Mesendoderm (in vitro differentiated cells): Measurements from ENCODE around the gene SLC18A2.
"Not testable (repeated sequence)": the region's sequence is repeated elsewhere in the genome, so short reads cannot be mapped to it uniquely, and the experiment has no call there.

Experiments used
- DNase-seq: peaks from one replicate; pipeline ENCODE4 v3.0.0; 2013
- H2AK5ac ChIP-seq: 2 replicates; pipeline ENCODE4 v1.6.1; 2013; ENCODE audit warnings: low read length, inconsistent platforms
- H2BK120ac ChIP-seq: 2 replicates; pipeline ENCODE4 v1.6.1; 2013; ENCODE audit warnings: low read depth, mild to moderate bottlenecking, low read length, moderate library complexity, mixed read lengths
- H2BK15ac ChIP-seq: replicated peaks from 2 replicates; pipeline ENCODE4 v1.6.1; 2013; ENCODE audit warnings: low read depth, mild to moderate bottlenecking, moderate library complexity
- H2BK5ac ChIP-seq: 2 replicates; pipeline ENCODE4 v1.6.1; 2013; ENCODE audit warnings: low read length, inconsistent platforms
- H3K18ac ChIP-seq: 2 replicates; pipeline ENCODE4 v1.6.1; 2013; ENCODE audit warnings: mild to moderate bottlenecking, low read length, mixed read lengths
- H3K23ac ChIP-seq: one replicate; pipeline ENCODE4 v1.6.1; 2013; ENCODE audit warnings: low read length
- H3K27ac ChIP-seq: 2 replicates; pipeline ENCODE4 v1.5.1; 2013; ENCODE audit warnings: low read depth, mild to moderate bottlenecking, inconsistent platforms, low read length, moderate library complexity
- H3K27me3 ChIP-seq: 2 replicates; pipeline ENCODE4 v1.6.1; 2013; ENCODE audit warnings: low read length, control low read depth, mild to moderate bottlenecking, inconsistent platforms; ENCODE audit not compliant: insufficient read depth, poor library complexity
- H3K36me3 ChIP-seq: 2 replicates; pipeline ENCODE4 v1.6.1; 2013; ENCODE audit warnings: low read length, inconsistent platforms; ENCODE audit not compliant: control insufficient read depth, insufficient read depth
- H3K4ac ChIP-seq: one replicate; pipeline ENCODE4 v1.6.1; 2013; ENCODE audit warnings: low read depth, mild to moderate bottlenecking, low read length, moderate library complexity
- H3K4me1 ChIP-seq: 2 replicates; pipeline ENCODE4 v1.6.1; 2013; ENCODE audit warnings: low read depth, low read length, inconsistent platforms; ENCODE audit not compliant: control insufficient read depth
- H3K4me2 ChIP-seq: 2 replicates; pipeline ENCODE4 v1.6.1; 2013; ENCODE audit warnings: low read length
- H3K4me3 ChIP-seq: 2 replicates; pipeline ENCODE4 v1.5.1; 2013; ENCODE audit warnings: mild to moderate bottlenecking, low read length
- H3K56ac ChIP-seq: one replicate; pipeline ENCODE4 v1.6.1; 2013; ENCODE audit warnings: low read length
- H3K79me1 ChIP-seq: 2 replicates; pipeline ENCODE4 v1.6.1; 2013; ENCODE audit warnings: low read length, inconsistent platforms
- H3K79me2 ChIP-seq: 2 replicates; pipeline ENCODE4 v1.6.1; 2013; ENCODE audit warnings: mild to moderate bottlenecking, low read length; ENCODE audit not compliant: control insufficient read depth, insufficient read depth
- H3K9ac ChIP-seq: 2 replicates; pipeline ENCODE4 v1.6.1; 2013; ENCODE audit warnings: low read length, inconsistent platforms
- H4K5ac ChIP-seq: one replicate; pipeline ENCODE4 v1.6.1; 2013; ENCODE audit warnings: low read length
- H4K8ac ChIP-seq: one replicate; pipeline ENCODE4 v1.6.1; 2013; ENCODE audit warnings: low read depth, mild to moderate bottlenecking, control low read depth, low read length, moderate library complexity
- WGBS: extraction: QIAGEN DNeasy Blood & Tissue Kit; methylation state at CpG from one replicate; pipeline ENCODE4 v1.1.7; 2013; ENCODE audit warnings: low lambda C conversion rate, missing lambda C conversion rate; ENCODE audit not compliant: insufficient coverage; ENCODE audit errors: extremely low coverage; 5-methylcytosine and 5-hydroxymethylcytosine counted together

SLC18A2 gene

DNA sequence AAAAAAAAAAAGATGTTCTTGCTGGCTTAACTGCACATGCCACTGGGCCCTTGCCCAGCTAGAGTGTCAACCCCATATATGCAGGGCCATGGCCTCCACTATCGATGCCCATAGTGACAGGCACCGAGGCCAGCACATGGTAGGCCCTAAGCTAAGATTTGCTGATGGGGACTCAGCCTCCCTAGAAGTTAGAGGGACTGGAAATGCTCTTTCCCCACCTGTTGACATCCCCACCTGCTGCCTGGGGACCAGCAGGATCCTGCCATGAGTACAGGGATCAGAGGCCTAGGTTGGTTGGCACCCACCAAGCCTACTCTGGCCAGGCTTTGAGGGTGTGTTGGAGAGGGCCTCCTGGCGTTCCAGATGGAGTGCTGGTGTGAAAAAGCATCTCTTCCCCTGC is 16.0 kb upstream of the SLC18A2 start:
- Histone ChIP-seq H3K56ac (no peak overlapping the region), H3K4me1 (no peaks in the 10 kb centered on the region), H3K18ac (no peak overlapping the region), H3K23ac (no peak overlapping the region), H4K5ac (no peak overlapping the region), H2BK120ac (no peak overlapping the region), H3K79me2 (no peaks in the 10 kb centered on the region), H2AK5ac (no peak overlapping the region), H3K4ac (no peak overlapping the region), H2BK15ac (no peak overlapping the region), H3K27me3 (no peaks in the 10 kb centered on the region), H3K4me3 (no peak overlapping the region), H3K27ac (no peak overlapping the region), H3K9ac (no peak overlapping the region), H3K36me3 (no peaks in the 10 kb centered on the region), H3K79me1 (no peaks in the 10 kb centered on the region), H4K8ac (no peak overlapping the region), H3K4me2 (no peak overlapping the region), H2BK5ac (no peak overlapping the region)
- no CpG with 5 or more reads among the region's 3 CpGs for WGBS
- no peak for DNase-seq

- no peak overlapping the region for H3K27ac ChIP-seq
- H3K36me3 ChIP-seq = no peaks in the 10 kb centered on the region
- no peak overlapping the region for H3K9ac ChIP-seq
- H3K4me2 ChIP-seq = no peak overlapping the region
- DNase-seq = peak; percentile 83
- H3K23ac ChIP-seq = no peak overlapping the region
- H3K79me1 ChIP-seq = no peaks in the 10 kb centered on the region
- no peak overlapping the region for H3K18ac ChIP-seq
- no peak overlapping the region for H4K8ac ChIP-seq
- no peak overlapping the region for H3K4me3 ChIP-seq
- no peak overlapping the region for H2AK5ac ChIP-seq
- no peaks in the 10 kb centered on the region for H3K27me3 ChIP-seq
- H4K5ac ChIP-seq = no peak overlapping the region
- no peaks in the 10 kb centered on the region for H3K79me2 ChIP-seq
- H3K4me1 ChIP-seq = no peaks in the 10 kb centered on the region
- no peak overlapping the region for H3K56ac ChIP-seq
- no peak overlapping the region for H2BK120ac ChIP-seq
- no peak overlapping the region for H2BK5ac ChIP-seq
- WGBS = no CpG with 5 or more reads among the region's 10 CpGs
- no peak overlapping the region for H3K4ac ChIP-seq
- no peak overlapping the region for H2BK15ac ChIP-seq
These were observed 14.0 kb upstream of the SLC18A2 start for GRCh38 chr10:117226813-117227451.

GRCh38 chr10:117228210-117228609 is 12.7 kb upstream of the SLC18A2 start:
- no peak overlapping the region for H2BK5ac ChIP-seq
- no peak for DNase-seq
- no peak overlapping the region for H3K4me3 ChIP-seq
- H2BK15ac ChIP-seq = no peak overlapping the region
- H4K8ac ChIP-seq = no peak overlapping the region
- no peak overlapping the region for H2AK5ac ChIP-seq
- H4K5ac ChIP-seq = no peak overlapping the region
- no peaks in the 10 kb centered on the region for H3K27me3 ChIP-seq
- no peak overlapping the region for H3K56ac ChIP-seq
- no peak overlapping the region for H3K18ac ChIP-seq
- H2BK120ac ChIP-seq = no peak overlapping the region
- H3K4me2 ChIP-seq = no peak overlapping the region
- no peak overlapping the region for H3K4ac ChIP-seq
- H3K4me1 ChIP-seq = no peaks in the 10 kb centered on the region
- no peak overlapping the region for H3K9ac ChIP-seq
- no peak overlapping the region for H3K27ac ChIP-seq
- H3K79me1 ChIP-seq = no peaks in the 10 kb centered on the region
- no peak overlapping the region for H3K23ac ChIP-seq
- H3K36me3 ChIP-seq = no peaks in the 10 kb centered on the region
- H3K79me2 ChIP-seq = no peaks in the 10 kb centered on the region

DNA sequence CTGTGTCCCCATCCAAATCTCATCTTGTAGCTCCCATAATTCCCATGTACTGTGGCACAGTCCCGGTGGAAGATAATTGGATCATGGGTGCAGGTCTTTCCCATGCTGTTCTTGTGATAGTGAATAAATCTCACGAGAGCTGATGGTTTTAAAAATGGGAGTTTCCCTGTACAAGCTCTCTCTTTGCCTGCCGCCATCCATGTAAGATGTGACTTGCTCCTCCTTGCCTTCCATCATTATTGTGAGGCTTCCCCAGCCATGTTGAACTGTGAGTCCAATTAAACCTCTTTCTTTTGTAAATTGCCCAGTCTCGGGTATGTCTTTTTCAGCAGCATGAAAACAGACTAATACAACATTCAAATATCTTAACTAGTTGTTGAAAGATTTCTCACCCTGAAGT is 10.8 kb upstream of the SLC18A2 start:
- not testable (repeated sequence) for H3K27me3 ChIP-seq, H3K56ac ChIP-seq, H2BK15ac ChIP-seq, H3K27ac ChIP-seq, H2BK5ac ChIP-seq, H3K79me2 ChIP-seq, H2BK120ac ChIP-seq, H3K4me1 ChIP-seq, H3K9ac ChIP-seq, H3K36me3 ChIP-seq, H4K8ac ChIP-seq, H4K5ac ChIP-seq, H3K4ac ChIP-seq, DNase-seq, H3K23ac ChIP-seq, H3K18ac ChIP-seq, H3K4me2 ChIP-seq, H3K4me3 ChIP-seq, H2AK5ac ChIP-seq, H3K79me1 ChIP-seq
- no CpG with 5 or more reads among the region's 4 CpGs for WGBS

DNA sequence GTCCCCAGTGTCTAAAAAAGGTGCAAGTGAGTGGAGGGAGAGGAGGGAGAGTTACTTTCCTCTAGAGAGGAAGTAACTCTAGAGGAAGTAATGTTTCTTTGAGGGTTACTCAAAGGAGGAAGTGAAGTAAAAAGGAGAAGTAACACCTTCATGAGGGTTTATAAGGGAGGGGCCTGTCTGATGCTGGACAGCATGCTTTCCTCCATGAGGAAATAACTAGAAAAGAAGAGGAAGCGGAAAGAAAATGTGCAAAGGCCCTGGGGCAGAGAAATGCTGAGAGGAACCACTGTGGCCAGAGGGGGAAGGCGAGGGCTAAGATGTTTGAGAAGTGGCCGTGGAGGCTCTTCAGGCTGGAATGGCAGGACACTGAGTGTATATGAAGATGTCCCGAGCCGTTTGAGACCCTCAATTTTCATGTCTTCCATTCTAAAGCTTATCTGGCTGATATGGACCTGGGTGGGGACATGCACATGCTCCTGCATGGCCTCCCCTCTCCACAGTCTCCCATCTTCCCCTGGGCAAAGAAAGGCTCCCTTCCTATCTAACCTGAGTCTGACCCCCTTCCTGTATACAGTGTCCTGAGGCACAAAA is 3.4 kb upstream of the SLC18A2 start:
- H3K4me2 ChIP-seq = no peak overlapping the region
- H3K27ac ChIP-seq = no peak overlapping the region
- H3K36me3 ChIP-seq = no peaks in the 10 kb centered on the region
- H3K4me1 ChIP-seq = no peaks in the 10 kb centered on the region
- H3K18ac ChIP-seq = no peak overlapping the region
- no CpG with 5 or more reads among the region's 5 CpGs for WGBS
- no peak overlapping the region for H2BK120ac ChIP-seq
- no peaks in the 10 kb centered on the region for H3K79me2 ChIP-seq
- H3K79me1 ChIP-seq = no peaks in the 10 kb centered on the region
- H3K23ac ChIP-seq = no peak overlapping the region
- no peak for DNase-seq
- peaks cover 3% of the 10 kb centered on the region for H3K27me3 ChIP-seq
- no peak overlapping the region for H3K4ac ChIP-seq
- no peak overlapping the region for H2AK5ac ChIP-seq
- H4K5ac ChIP-seq = no peak overlapping the region
- H2BK15ac ChIP-seq = no peak overlapping the region
- no peak overlapping the region for H4K8ac ChIP-seq
- no peak overlapping the region for H2BK5ac ChIP-seq
- no peak overlapping the region for H3K4me3 ChIP-seq
- H3K56ac ChIP-seq = no peak overlapping the region
- no peak overlapping the region for H3K9ac ChIP-seq

DNA sequence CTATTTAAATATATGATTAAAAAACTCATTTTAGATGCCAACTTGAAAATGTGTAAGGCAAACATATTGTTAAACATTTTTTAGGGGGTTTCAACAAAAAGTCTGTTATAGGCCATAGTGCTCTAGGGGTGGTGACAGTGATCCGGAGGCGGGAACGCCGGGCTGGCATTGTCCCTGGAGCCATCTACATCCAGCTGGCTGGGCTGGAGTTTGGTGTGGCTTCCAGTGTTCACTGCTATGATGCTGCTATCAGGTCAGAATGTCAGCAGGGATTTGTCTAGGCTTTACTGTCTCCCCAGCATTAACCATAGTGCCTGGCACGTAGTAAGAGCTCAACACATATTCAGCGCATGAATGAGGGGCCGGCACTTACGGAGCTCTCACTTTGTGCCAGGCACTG is 1.9 kb upstream of the SLC18A2 start:
- H3K4me2 ChIP-seq = no peak overlapping the region
- no peak overlapping the region for H3K4ac ChIP-seq
- H3K4me1 ChIP-seq = no peaks in the 10 kb centered on the region
- no peaks in the 10 kb centered on the region for H3K36me3 ChIP-seq
- no peak overlapping the region for H3K9ac ChIP-seq
- H3K79me2 ChIP-seq = no peaks in the 10 kb centered on the region
- H4K5ac ChIP-seq = no peak overlapping the region
- no peak overlapping the region for H3K56ac ChIP-seq
- no peak overlapping the region for H2AK5ac ChIP-seq
- no peak overlapping the region for H3K18ac ChIP-seq
- no peak overlapping the region for H3K4me3 ChIP-seq
- H2BK15ac ChIP-seq = no peak overlapping the region
- H4K8ac ChIP-seq = no peak overlapping the region
- peaks cover 3% of the 10 kb centered on the region for H3K27me3 ChIP-seq
- no peak overlapping the region for H3K27ac ChIP-seq
- H2BK5ac ChIP-seq = no peak overlapping the region
- WGBS = no CpG with 5 or more reads among the region's 8 CpGs
- H2BK120ac ChIP-seq = no peak overlapping the region
- no peaks in the 10 kb centered on the region for H3K79me1 ChIP-seq
- no peak overlapping the region for H3K23ac ChIP-seq
- no peak for DNase-seq
